Hepatocyte (in vitro differentiated cells): Measurements from ENCODE around the gene ZNF474. TPM values are rescaled to one million over a fixed set of nuclear protein-coding genes. Genes with fewer than 3 reads are reported as not detected.

Experiments used
- DNase-seq: peaks from one replicate; pipeline ENCODE4 v3.0.0-alpha.2; 2016; ENCODE audit warnings: low spot score
- H2AFZ ChIP-seq: fragments of 200-600 bp; sonication (generic); 2 replicates; pipeline ENCODE4 v1.6.0; 2016; ENCODE audit warnings: antibody characterized with exemption, mild to moderate bottlenecking
- H3K27ac ChIP-seq: fragments of 200-600 bp; sonication (generic); 2 replicates; pipeline ENCODE4 v1.5.1; 2016; ENCODE audit warnings: mild to moderate bottlenecking
- H3K27me3 ChIP-seq: fragments of 200-600 bp; sonication (generic); 2 replicates; pipeline ENCODE4 v1.6.1; 2016
- H3K36me3 ChIP-seq: fragments of 200-600 bp; sonication (generic); replicated peaks from 2 replicates; pipeline ENCODE4 v1.5.1; 2016; ENCODE audit warnings: low read depth; ENCODE audit not compliant: insufficient read depth
- H3K4me1 ChIP-seq: fragments of 200-600 bp; sonication (generic); 2 replicates; pipeline ENCODE4 v1.5.1; 2016; ENCODE audit warnings: mild to moderate bottlenecking, moderate library complexity; ENCODE audit not compliant: insufficient read depth
- H3K4me2 ChIP-seq: fragments of 200-600 bp; sonication (generic); 2 replicates; pipeline ENCODE4 v1.6.0; 2016
- H3K4me3 ChIP-seq: fragments of 200-600 bp; sonication (generic); 2 replicates; pipeline ENCODE4 v1.5.1; 2016; ENCODE audit warnings: mild to moderate bottlenecking
- H3K79me2 ChIP-seq: fragments of 200-600 bp; sonication (generic); 2 replicates; pipeline ENCODE4 v1.6.0; 2017; ENCODE audit warnings: mild to moderate bottlenecking
- H3K9me2 ChIP-seq: fragments of 200-600 bp; sonication (generic); replicated peaks from 2 replicates; pipeline ENCODE4 v1.6.0; 2017; ENCODE audit warnings: mild to moderate bottlenecking; ENCODE audit not compliant: insufficient read depth
- H3K9me3 ChIP-seq: fragments of 200-600 bp; sonication (generic); 2 replicates; pipeline ENCODE4 v1.5.1; 2016; ENCODE audit warnings: low read depth, mild to moderate bottlenecking
- H4K20me1 ChIP-seq: fragments of 200-600 bp; sonication (generic); 2 replicates; pipeline ENCODE4 v1.6.0; 2016; ENCODE audit warnings: mild to moderate bottlenecking; ENCODE audit not compliant: insufficient read depth, poor library complexity, severe bottlenecking
- EZH2 ChIP-seq: fragments of 200-600 bp; sonication (generic); IDR thresholded peaks from 2 replicates; pipeline ENCODE4 v1.6.1; 2016; ENCODE audit warnings: antibody characterized with exemption, mild to moderate bottlenecking, borderline replicate concordance
- EZH2phosphoT487 ChIP-seq: fragments of 200-600 bp; sonication (generic); IDR thresholded peaks from one replicate; pipeline ENCODE4 v1.6.1; 2018; ENCODE audit warnings: antibody characterized with exemption, mild to moderate bottlenecking, low read depth, moderate library complexity; ENCODE audit not compliant: unreplicated experiment, severe bottlenecking
- WGBS: methylation state at CpG from one replicate; pipeline ENCODE4 v1.1.6; 2016; ENCODE audit warnings: low lambda C conversion rate; ENCODE audit errors: missing lambda C conversion rate; 5-methylcytosine and 5-hydroxymethylcytosine counted together
- polyA plus RNA-seq: library from polyadenylated mRNA; unstranded; fragments of >200 nt; fragmentation: Nextera tagmentation; extraction: Ambion mirVana; gene quantifications from 2 replicates; pipeline ENCODE4 v1.2.1, GENCODE V29; 2016
- total RNA-seq: library from RNA; depleted of rRNA; stranded (reverse); fragments of >200 nt; gene quantifications from 2 replicates; pipeline ENCODE4 v1.2.3, GENCODE V29; 2014
- TF ChIP-seq, protein P1 (sequence below): fragments of 200-600 bp; sonication (generic); IDR thresholded peaks from 2 replicates; pipeline ENCODE4 v1.5.1; 2016; ENCODE audit warnings: antibody characterized with exemption, mild to moderate bottlenecking; ENCODE audit not compliant: poor library complexity

Gene ZNF474
- total and polyA plus RNA-seq, 2 experiments from 2014 or later, result 0.43 to 2.8 TPM

GRCh38 chr5:122112733-122113558 lies 16.4 kb upstream of the ZNF474 start:
- Histone ChIP-seq H3K36me3 (no peaks in the 10 kb centered on the region), H4K20me1 (no peaks in the 10 kb centered on the region), H3K27me3 (peaks cover 5% of the 10 kb centered on the region), H3K9me3 (no peaks in the 10 kb centered on the region), H3K4me2 (no peak overlapping the region), H3K4me3 (no peak overlapping the region), H3K79me2 (no peaks in the 10 kb centered on the region), H3K9me2 (no peaks in the 10 kb centered on the region), H2AFZ (no peak overlapping the region), H3K27ac (no peak overlapping the region), H3K4me1 (no peaks in the 10 kb centered on the region)
- WGBS, result 86% methylated on average over 6 of the region's 6 CpGs
- DNase-seq, result no peak
- TF ChIP-seq, protein P1, sequence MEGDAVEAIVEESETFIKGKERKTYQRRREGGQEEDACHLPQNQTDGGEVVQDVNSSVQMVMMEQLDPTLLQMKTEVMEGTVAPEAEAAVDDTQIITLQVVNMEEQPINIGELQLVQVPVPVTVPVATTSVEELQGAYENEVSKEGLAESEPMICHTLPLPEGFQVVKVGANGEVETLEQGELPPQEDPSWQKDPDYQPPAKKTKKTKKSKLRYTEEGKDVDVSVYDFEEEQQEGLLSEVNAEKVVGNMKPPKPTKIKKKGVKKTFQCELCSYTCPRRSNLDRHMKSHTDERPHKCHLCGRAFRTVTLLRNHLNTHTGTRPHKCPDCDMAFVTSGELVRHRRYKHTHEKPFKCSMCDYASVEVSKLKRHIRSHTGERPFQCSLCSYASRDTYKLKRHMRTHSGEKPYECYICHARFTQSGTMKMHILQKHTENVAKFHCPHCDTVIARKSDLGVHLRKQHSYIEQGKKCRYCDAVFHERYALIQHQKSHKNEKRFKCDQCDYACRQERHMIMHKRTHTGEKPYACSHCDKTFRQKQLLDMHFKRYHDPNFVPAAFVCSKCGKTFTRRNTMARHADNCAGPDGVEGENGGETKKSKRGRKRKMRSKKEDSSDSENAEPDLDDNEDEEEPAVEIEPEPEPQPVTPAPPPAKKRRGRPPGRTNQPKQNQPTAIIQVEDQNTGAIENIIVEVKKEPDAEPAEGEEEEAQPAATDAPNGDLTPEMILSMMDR, result no peak
- TF ChIP-seq EZH2 (no peak), EZH2phosphoT487 (no peak)

DNA sequence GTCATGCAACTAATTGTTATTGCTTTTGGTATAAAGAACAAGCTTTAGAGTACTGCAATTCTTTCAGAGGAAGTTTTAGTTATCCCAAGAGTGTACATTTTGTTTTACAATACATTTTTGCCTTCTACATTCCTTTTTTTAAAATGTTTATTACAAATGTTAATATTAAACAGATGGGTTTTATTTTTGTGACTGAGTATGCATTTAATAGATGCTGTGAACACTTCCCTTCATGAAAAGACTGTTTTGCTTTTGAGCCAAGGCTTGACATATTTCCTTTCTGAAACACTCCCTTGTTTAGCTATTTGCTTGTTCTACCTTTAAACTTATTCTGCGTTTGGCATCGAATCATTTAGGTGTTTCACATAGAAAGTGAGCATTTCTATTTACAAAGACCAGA lies 14.8 kb upstream of the ZNF474 start:
- DNase-seq, result no peak
- Histone ChIP-seq H3K79me2 (no peaks in the 10 kb centered on the region), H3K27ac (no peak overlapping the region), H3K9me3 (no peaks in the 10 kb centered on the region), H2AFZ (no peak overlapping the region), H3K4me1 (no peaks in the 10 kb centered on the region), H3K4me2 (no peak overlapping the region), H3K27me3 (peaks cover 11% of the 10 kb centered on the region), H3K9me2 (no peaks in the 10 kb centered on the region), H3K36me3 (no peaks in the 10 kb centered on the region), H3K4me3 (no peak overlapping the region), H4K20me1 (no peaks in the 10 kb centered on the region)
- TF ChIP-seq, protein P1, result no peak
- TF ChIP-seq EZH2phosphoT487, result no peak
- no peak for TF ChIP-seq EZH2
- whole genome bisulfite sequencing, result 62% methylated on average over 2 of the region's 2 CpGs

DNA sequence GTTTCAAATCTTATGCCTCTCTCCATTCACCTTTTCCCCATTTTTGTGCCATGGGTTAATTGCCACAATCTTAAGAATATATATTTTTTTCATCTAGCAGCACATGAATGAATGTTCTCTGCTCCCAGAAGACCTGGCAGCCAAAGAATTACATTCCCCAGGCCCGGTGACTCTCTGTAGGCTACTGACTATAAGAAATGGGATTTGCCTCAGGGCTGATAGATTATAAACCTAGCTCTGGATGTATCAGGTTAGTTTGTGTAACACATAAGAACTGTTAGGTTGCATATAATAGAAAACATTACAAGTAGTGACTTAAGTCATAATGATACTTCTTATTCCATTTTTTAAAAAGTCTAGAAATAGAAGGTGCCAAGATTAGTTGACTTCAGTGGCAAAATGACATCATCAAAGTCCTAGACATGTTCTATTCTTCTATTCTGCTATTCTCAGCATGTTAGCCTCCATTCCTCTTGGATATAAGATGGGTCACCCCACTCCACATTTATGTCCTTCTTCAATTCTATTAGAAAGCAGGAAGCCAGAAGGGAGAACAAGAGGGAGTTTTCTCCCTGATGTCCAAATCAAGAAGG lies 10.9 kb upstream of the ZNF474 start:
- WGBS, result 54% methylated on average over 1 of the region's 1 CpG

More for the DNA sequence above, 10.9 kb upstream of the ZNF474 start:
- H2AFZ ChIP-seq, result no peak overlapping the region
- no peaks in the 10 kb centered on the region for H3K79me2 ChIP-seq
- TF ChIP-seq EZH2phosphoT487, result no peak
- TF ChIP-seq, protein P1, result no peak
- TF ChIP-seq EZH2, result no peak
- peaks cover 11% of the 10 kb centered on the region for H3K27me3 ChIP-seq
- H3K4me2 ChIP-seq, result no peak overlapping the region
- H3K4me1 ChIP-seq, result no peaks in the 10 kb centered on the region
- H3K9me2 ChIP-seq, result no peaks in the 10 kb centered on the region
- no peak for DNase-seq
- no peaks in the 10 kb centered on the region for H3K36me3 ChIP-seq
- H4K20me1 ChIP-seq, result no peaks in the 10 kb centered on the region
- H3K4me3 ChIP-seq, result no peak overlapping the region
- no peaks in the 10 kb centered on the region for H3K9me3 ChIP-seq
- no peak overlapping the region for H3K27ac ChIP-seq
